Neuronal stem cell (in vitro differentiated cells): Measurements from ENCODE around the gene C1orf21.

Experiments
- DNase-seq: peaks from one replicate; pipeline ENCODE4 v3.0.0-alpha.2; 2013; ENCODE audit warnings: low spot score
- H2AFZ ChIP-seq: one replicate; pipeline ENCODE4 v1.6.1; 2013; ENCODE audit warnings: mild to moderate bottlenecking, low read length, inconsistent platforms
- H2AK5ac ChIP-seq: 2 replicates; pipeline ENCODE4 v1.6.1; 2013; ENCODE audit warnings: low read depth, mild to moderate bottlenecking, inconsistent platforms, low read length, moderate library complexity, mixed read lengths
- H2BK120ac ChIP-seq: 2 replicates; pipeline ENCODE4 v1.6.1; 2013; ENCODE audit warnings: low read depth, mild to moderate bottlenecking, inconsistent platforms, low read length, moderate library complexity, mixed read lengths
- H2BK12ac ChIP-seq: one replicate; pipeline ENCODE4 v1.6.1; 2013; ENCODE audit warnings: low read length, inconsistent platforms
- H2BK15ac ChIP-seq: 2 replicates; pipeline ENCODE4 v1.6.1; 2013; ENCODE audit warnings: mild to moderate bottlenecking, low read length, inconsistent platforms, mixed read lengths
- H2BK5ac ChIP-seq: one replicate; pipeline ENCODE4 v1.6.1; 2013; ENCODE audit warnings: inconsistent platforms, mild to moderate bottlenecking, low read length, moderate library complexity
- H3K14ac ChIP-seq: one replicate; pipeline ENCODE4 v1.6.1; 2013; ENCODE audit warnings: low read length, inconsistent platforms
- H3K18ac ChIP-seq: 2 replicates; pipeline ENCODE4 v1.6.1; 2013; ENCODE audit warnings: low read length, inconsistent platforms
- H3K23ac ChIP-seq: 2 replicates; pipeline ENCODE4 v1.6.1; 2013; ENCODE audit warnings: low read depth, mild to moderate bottlenecking, mixed read lengths, low read length, inconsistent platforms; ENCODE audit not compliant: poor library complexity
- H3K27ac ChIP-seq: replicated peaks from 3 replicates; pipeline ENCODE4 v1.5.1; 2013; ENCODE audit warnings: low read length, inconsistent platforms
- H3K27me3 ChIP-seq, 3 experiments: 2 replicates each; pipeline ENCODE4 v1.6.1; 2013; ENCODE audit warnings: low read length in 3 of 3, mild to moderate bottlenecking in 2 of 3, inconsistent platforms in 1 of 3, low read depth in 1 of 3, mixed read lengths in 1 of 3, moderate library complexity in 1 of 3; ENCODE audit not compliant: control insufficient read depth in 3 of 3, insufficient read depth in 3 of 3
- H3K36me3 ChIP-seq, 2 donors: replicated peaks in 1 of 2; 2 replicates each; pipeline ENCODE4 v1.6.1; 2013; ENCODE audit warnings: low read length in 2 of 2; ENCODE audit not compliant: control insufficient read depth in 2 of 2, insufficient read depth in 2 of 2
- H3K4ac ChIP-seq: 2 replicates; pipeline ENCODE4 v1.6.1; 2013; ENCODE audit warnings: inconsistent platforms, mild to moderate bottlenecking, low read length, moderate library complexity
- H3K4me1 ChIP-seq, 2 donors: 1 replicate in 1 of 2; 2 replicates in 1 of 2; pipeline ENCODE4 v1.6.1; 2013; ENCODE audit warnings: low read length in 2 of 2, low read depth in 1 of 2; ENCODE audit not compliant: control insufficient read depth in 2 of 2, insufficient read depth in 1 of 2
- H3K4me2 ChIP-seq: one replicate; pipeline ENCODE4 v1.6.1; 2013; ENCODE audit warnings: mild to moderate bottlenecking, low read length, inconsistent platforms; ENCODE audit not compliant: insufficient read depth, poor library complexity, severe bottlenecking
- H3K4me3 ChIP-seq, 2 donors: 2 replicates each; pipeline ENCODE4 v1.5.1; 2013; ENCODE audit warnings: low read length in 2 of 2, mild to moderate bottlenecking in 2 of 2, inconsistent platforms in 1 of 2, moderate library complexity in 1 of 2
- H3K79me1 ChIP-seq: one replicate; pipeline ENCODE4 v1.6.1; 2013; ENCODE audit warnings: low read depth, mild to moderate bottlenecking, inconsistent platforms, low read length, moderate library complexity
- H3K9ac ChIP-seq: one replicate; pipeline ENCODE4 v1.6.1; 2013; ENCODE audit warnings: mild to moderate bottlenecking, low read depth, low read length, inconsistent platforms; ENCODE audit not compliant: poor library complexity
- H3K9me3 ChIP-seq, 2 donors: replicated peaks in 1 of 2; 2 replicates each; pipeline versions ENCODE3 to v1.6.1; 2013; ENCODE audit warnings: low read length in 2 of 2, mild to moderate bottlenecking in 2 of 2, inconsistent platforms in 1 of 2, low read depth in 1 of 2, mixed read lengths in 1 of 2, moderate library complexity in 1 of 2; ENCODE audit not compliant: control insufficient read depth in 2 of 2, insufficient read depth in 1 of 2
- H4K8ac ChIP-seq: one replicate; pipeline ENCODE4 v1.6.1; 2013; ENCODE audit warnings: low read depth, mild to moderate bottlenecking, inconsistent platforms, low read length, moderate library complexity
- H4K91ac ChIP-seq: one replicate; pipeline ENCODE4 v1.6.1; 2013; ENCODE audit warnings: low read length, low read depth, mild to moderate bottlenecking, inconsistent platforms; ENCODE audit not compliant: poor library complexity
- WGBS, 2 donors: extraction: QIAGEN DNeasy Blood & Tissue Kit; methylation state at CpG; one replicate each; pipeline ENCODE4 v1.1.7; 2013; ENCODE audit warnings: missing lambda C conversion rate in 2 of 2, mixed read lengths in 1 of 2; ENCODE audit not compliant: insufficient read length in 2 of 2, insufficient replicate concordance in 1 of 2; ENCODE audit errors: extremely low coverage in 2 of 2; 5-methylcytosine and 5-hydroxymethylcytosine counted together

The C1orf21 gene

GRCh38 chr1:184425449-184426277, 38.8 kb downstream of the C1orf21 start:
- no peak overlapping the region for H2BK15ac ChIP-seq
- H4K8ac ChIP-seq = no peak overlapping the region
- H3K36me3 ChIP-seq = no peaks in the 10 kb centered on the region
- H3K4me2 ChIP-seq = no peak overlapping the region
- H3K18ac ChIP-seq = no peak overlapping the region
- H3K9ac ChIP-seq = no peak overlapping the region
- no peak overlapping the region for H2AK5ac ChIP-seq
- H3K4me1 ChIP-seq = peaks cover 0 to 6% of the 10 kb centered on the region in 2 donors
- H3K27ac ChIP-seq = no peak overlapping the region
- H3K14ac ChIP-seq = no peak overlapping the region
- H2BK120ac ChIP-seq = no peak overlapping the region
- no CpG with 5 or more reads among the region's 7 CpGs for WGBS, 2 donors
- H3K79me1 ChIP-seq = peaks cover 4% of the 10 kb centered on the region
- no peak overlapping the region for H4K91ac ChIP-seq
- no peak overlapping the region for H2BK5ac ChIP-seq
- H3K4ac ChIP-seq = no peak overlapping the region
- H2AFZ ChIP-seq = no peak overlapping the region
- H2BK12ac ChIP-seq = no peak overlapping the region
- no peak for DNase-seq
- H3K9me3 ChIP-seq = no peaks in the 10 kb centered on the region
- no peak overlapping the region for H3K4me3 ChIP-seq
- H3K23ac ChIP-seq = no peak overlapping the region
- H3K27me3 ChIP-seq = no peaks in the 10 kb centered on the region

- H2AFZ ChIP-seq = no peak overlapping the region
- H3K4me2 ChIP-seq = no peak overlapping the region
- no peak overlapping the region for H4K91ac ChIP-seq
- no peaks in the 10 kb centered on the region for H3K36me3 ChIP-seq
- H3K9ac ChIP-seq = no peak overlapping the region
- H3K79me1 ChIP-seq = peaks cover 4% of the 10 kb centered on the region
- no peaks in the 10 kb centered on the region for H3K27me3 ChIP-seq
- H3K23ac ChIP-seq = no peak overlapping the region
- H2AK5ac ChIP-seq = no peak overlapping the region
- no peak overlapping the region for H3K4me3 ChIP-seq
- H3K4me1 ChIP-seq = peaks cover 0 to 6% of the 10 kb centered on the region in 2 donors
- H2BK12ac ChIP-seq = no peak overlapping the region
- no peaks in the 10 kb centered on the region for H3K9me3 ChIP-seq
- no peak overlapping the region for H3K4ac ChIP-seq
- H3K14ac ChIP-seq = no peak overlapping the region
- H2BK120ac ChIP-seq = no peak overlapping the region
- no peak overlapping the region for H3K27ac ChIP-seq
- H2BK5ac ChIP-seq = no peak overlapping the region
- H3K18ac ChIP-seq = no peak overlapping the region
- no peak overlapping the region for H4K8ac ChIP-seq
- no peak for DNase-seq
- WGBS, 2 donors = no CpG with 5 or more reads among the region's 7 CpGs
- H2BK15ac ChIP-seq = no peak overlapping the region
Observed at GRCh38 chr1:184426278-184426674, 39.4 kb downstream of the C1orf21 start.

DNA sequence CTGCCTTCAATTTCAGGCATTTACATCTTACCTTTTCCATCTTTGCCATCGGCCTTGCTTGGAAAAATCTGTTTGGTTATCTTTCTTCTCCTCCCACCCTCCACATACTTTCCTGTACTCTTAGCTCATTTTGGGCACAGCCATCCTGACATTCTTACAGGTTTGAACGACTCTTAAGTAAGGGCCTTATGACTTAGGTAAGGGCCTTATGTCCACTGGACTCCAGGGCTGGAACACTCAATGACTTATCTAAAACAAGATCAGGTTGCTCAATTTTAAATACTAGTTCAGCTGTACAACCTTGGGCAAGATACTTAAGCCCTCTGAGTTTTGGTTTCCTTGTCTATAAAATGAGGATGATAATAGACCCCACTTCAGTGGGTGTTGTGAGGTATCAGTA, 40.9 kb downstream of the C1orf21 start:
- Histone ChIP-seq H3K4me3 (no peak overlapping the region), H2BK5ac (no peak overlapping the region), H3K18ac (no peak overlapping the region), H2BK15ac (no peak overlapping the region), H4K91ac (no peak overlapping the region), H3K9me3 (no peaks in the 10 kb centered on the region), H3K14ac (no peak overlapping the region), H2BK12ac (no peak overlapping the region), H3K79me1 (peaks cover 3% of the 10 kb centered on the region), H4K8ac (no peak overlapping the region), H3K4ac (no peak overlapping the region), H3K4me2 (no peak overlapping the region), H3K27me3 (no peaks in the 10 kb centered on the region), H2BK120ac (no peak overlapping the region), H3K4me1 (peaks cover 0 to 6% of the 10 kb centered on the region in 2 donors), H2AK5ac (no peak overlapping the region), H2AFZ (no peak overlapping the region), H3K9ac (no peak overlapping the region), H3K27ac (no peak overlapping the region), H3K36me3 (no peaks in the 10 kb centered on the region), H3K23ac (no peak overlapping the region)
- no peak for DNase-seq
- WGBS, 2 donors = no CpG with 5 or more reads among the region's 2 CpGs

- H3K36me3 ChIP-seq = no peaks in the 10 kb centered on the region
- H3K14ac ChIP-seq = no peak overlapping the region
- H3K27me3 ChIP-seq = no peaks in the 10 kb centered on the region
- H4K91ac ChIP-seq = no peak overlapping the region
- H3K23ac ChIP-seq = no peak overlapping the region
- no peak overlapping the region for H2BK12ac ChIP-seq
- no peaks in the 10 kb centered on the region for H3K9me3 ChIP-seq
- peaks cover 2% of the 10 kb centered on the region for H3K79me1 ChIP-seq
- H4K8ac ChIP-seq = no peak overlapping the region
- no peak overlapping the region for H2AFZ ChIP-seq
- H3K4ac ChIP-seq = no peak overlapping the region
- no peak overlapping the region for H2BK15ac ChIP-seq
- H3K18ac ChIP-seq = no peak overlapping the region
- H3K4me2 ChIP-seq = no peak overlapping the region
- H2AK5ac ChIP-seq = no peak overlapping the region
- no peak overlapping the region for H3K9ac ChIP-seq
- no peak overlapping the region for H3K4me3 ChIP-seq
- H3K27ac ChIP-seq = no peak overlapping the region
- DNase-seq = no peak
- peaks cover 0 to 6% of the 10 kb centered on the region in 2 donors for H3K4me1 ChIP-seq
- no peak overlapping the region for H2BK120ac ChIP-seq
- no peak overlapping the region for H2BK5ac ChIP-seq
Observed at GRCh38 chr1:184428604-184429003, 41.8 kb downstream of the C1orf21 start.
